CD4-positive, alpha-beta memory T cell (primary cell): ENCODE data around the gene ZRSR2. TPM values are rescaled to one million over a fixed set of nuclear protein-coding genes. Genes with fewer than 3 reads are reported as not detected.
"Not testable (repeated sequence)": the region's sequence is repeated elsewhere in the genome, so short reads cannot be mapped to it uniquely, and the experiment has no call there.

Source experiments
- CTCF ChIA-PET: fragments of 350-600 bp; sonication (Branson Sonifier 250); formaldehyde crosslinking; loops from one replicate; lab custom pipeline; 2021; ENCODE audit warnings: inconsistent platforms; ENCODE audit not compliant: partially characterized antibody; lab: Charles Lee
- POLR2A ChIA-PET: fragments of 350-600 bp; sonication (Branson Sonifier 250); formaldehyde crosslinking; loops from one replicate; lab custom pipeline; 2021; ENCODE audit not compliant: partially characterized antibody; lab: Charles Lee
- DNase-seq, 5 donors: peaks; one replicate each; pipeline versions ENCODE4 v3.0.0 to v3.0.0-alpha.2; 2020 to 2022; ENCODE audit warnings: mixed read lengths in 1 of 5
- H3K27ac ChIP-seq: one replicate; pipeline ENCODE4 v1.7.0; 2013; ENCODE audit warnings: low read depth, low read length
- H3K27me3 ChIP-seq: 2 replicates; pipeline ENCODE4 v1.7.0; 2013; ENCODE audit warnings: mild to moderate bottlenecking, low read length, moderate library complexity; ENCODE audit not compliant: insufficient read depth
- H3K36me3 ChIP-seq: 2 replicates; pipeline ENCODE4 v1.7.0; 2013; ENCODE audit warnings: mild to moderate bottlenecking, low read length, moderate library complexity; ENCODE audit not compliant: insufficient read depth
- H3K4me1 ChIP-seq: 2 replicates; pipeline ENCODE4 v1.7.0; 2013; ENCODE audit warnings: mild to moderate bottlenecking, low read length, moderate library complexity; ENCODE audit not compliant: insufficient read depth
- H3K4me3 ChIP-seq, 2 donors: one replicate each; pipeline ENCODE4 v1.7.0; 2013; ENCODE audit warnings: low read length in 2 of 2, mild to moderate bottlenecking in 1 of 2
- H3K9me3 ChIP-seq, 2 donors: one replicate each; pipeline ENCODE4 v1.7.0; 2013; ENCODE audit warnings: low read length in 2 of 2, control low read depth in 1 of 2; ENCODE audit not compliant: control insufficient read depth in 1 of 2
- H3K27ac Mint-ChIP-seq, 7 donors: one replicate each; pipeline ENCODE4 v1.8.0; 2020 to 2021; ENCODE audit warnings: mixed read lengths in 7 of 7, mild to moderate bottlenecking in 6 of 7, inconsistent platforms in 3 of 7, moderate library complexity in 3 of 7
- H3K27me3 Mint-ChIP-seq, 2 donors: one replicate each; pipeline ENCODE4 v1.8.0; 2020 to 2021; ENCODE audit warnings: mixed read lengths in 2 of 2
- H3K36me3 Mint-ChIP-seq, 2 donors: one replicate each; pipeline ENCODE4 v1.8.0; 2020 to 2021; ENCODE audit warnings: mixed read lengths in 2 of 2, inconsistent platforms in 1 of 2, mild to moderate bottlenecking in 1 of 2
- H3K4me1 Mint-ChIP-seq, 4 donors: one replicate each; pipeline ENCODE4 v1.8.0; 2020 to 2021; ENCODE audit warnings: mixed read lengths in 4 of 4, mild to moderate bottlenecking in 1 of 4
- H3K4me3 Mint-ChIP-seq, 8 donors: one replicate each; pipeline ENCODE4 v1.8.0; 2020 to 2021; ENCODE audit warnings: mixed read lengths in 8 of 8, mild to moderate bottlenecking in 7 of 8, moderate library complexity in 6 of 8, inconsistent platforms in 3 of 8
- H3K9me3 Mint-ChIP-seq, 8 donors: one replicate each; pipeline ENCODE4 v1.8.0; 2020 to 2021; ENCODE audit warnings: mixed read lengths in 8 of 8, mild to moderate bottlenecking in 5 of 8, inconsistent platforms in 3 of 8, moderate library complexity in 1 of 8
- intact Hi-C: fragments of 100-400 bp; cut with micrococcal nuclease; formaldehyde crosslinking; loops from one replicate; pipeline ENCODE4 v1.15.1; 2023
- polyA plus RNA-seq, 2 donors: library from polyadenylated mRNA; unstranded; fragments of 300-500 nt; fragmentation: Illumina TruSeq; gene quantifications; one replicate each; pipeline ENCODE4 v1.2.3, GENCODE V29; 2021
- total RNA-seq, 2 experiments: library from RNA; stranded (reverse); gene quantifications; one replicate each; pipeline ENCODE4 v1.2.3, GENCODE V29; 2021

ZRSR2 gene
- total and polyA plus RNA-seq, 4 experiments from 2014 or later = 19.5 to 42.2 (median 30.4) TPM

DNA sequence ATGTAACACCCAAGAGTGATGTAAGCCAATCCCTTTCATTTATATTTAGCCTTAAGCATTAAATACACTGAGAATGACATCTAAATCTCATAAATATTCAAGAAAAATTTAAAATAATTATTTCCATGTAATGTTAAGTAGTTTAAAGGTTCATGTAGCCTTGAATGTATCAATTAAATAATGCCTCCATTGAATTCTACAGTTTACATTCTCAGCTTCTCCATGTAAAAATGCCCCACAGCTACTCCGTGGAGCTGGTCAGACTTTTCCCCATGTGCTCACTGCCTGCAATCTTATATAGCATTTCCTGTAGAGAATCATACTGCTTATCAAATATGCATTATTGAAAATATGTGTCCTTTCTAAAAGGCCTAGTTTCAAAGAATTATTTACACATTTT lies 38.9 kb downstream of the ZRSR2 start:
- no peak overlapping the region for H3K4me3 Mint-ChIP-seq
- no peaks in the 10 kb centered on the region for H3K9me3 ChIP-seq
- peak overlapping the region in 1 of 7 donors; percentile 70 for H3K27ac Mint-ChIP-seq
- H3K36me3 ChIP-seq = no peaks in the 10 kb centered on the region
- DNase-seq = no peak
- intact Hi-C loops = no loop called here
- H3K27me3 ChIP-seq = no peaks in the 10 kb centered on the region
- ChIA-PET CTCF (no interaction called here), POLR2A (no interaction called here)
- no peaks in the 10 kb centered on the region for H3K4me1 ChIP-seq
- H3K9me3 Mint-ChIP-seq = no peaks in the 10 kb centered on the region
- peaks cover 18 to 30% of the 10 kb centered on the region in 2 donors for H3K36me3 Mint-ChIP-seq
- H3K27ac ChIP-seq = no peak overlapping the region
- peaks cover 0 to 12% (median 0%) of the 10 kb centered on the region in 4 donors for H3K4me1 Mint-ChIP-seq
- H3K27me3 Mint-ChIP-seq = no peaks in the 10 kb centered on the region
- H3K4me3 ChIP-seq = no peak overlapping the region

DNA sequence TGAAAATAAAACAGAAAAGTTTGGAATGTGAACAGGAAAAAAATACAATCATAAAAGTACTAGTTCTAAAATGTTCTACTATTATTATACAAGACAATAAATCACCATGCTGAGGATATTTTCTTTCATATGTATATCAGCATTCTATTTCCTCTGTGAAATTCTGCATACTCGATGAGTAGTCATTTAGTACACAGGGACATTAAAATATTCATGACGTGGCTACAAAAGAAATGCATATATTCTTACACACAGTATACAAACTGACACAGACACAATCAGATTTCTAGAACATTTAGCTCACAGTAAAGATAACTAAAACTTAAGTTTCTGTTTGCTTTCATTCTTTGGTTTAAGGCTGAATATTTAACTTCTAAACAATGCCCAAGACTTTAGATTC lies 41.1 kb downstream of the ZRSR2 start:
- H3K27ac Mint-ChIP-seq = peak overlapping the region in 1 of 7 donors; percentile 36
- H3K4me3 ChIP-seq, H3K36me3 ChIP-seq, DNase-seq, H3K27ac ChIP-seq, CTCF ChIA-PET, H3K9me3 Mint-ChIP-seq, H3K9me3 ChIP-seq, POLR2A ChIA-PET, H3K27me3 ChIP-seq, intact Hi-C loops, H3K4me3 Mint-ChIP-seq, H3K4me1 ChIP-seq, H3K27me3 Mint-ChIP-seq: not testable (repeated sequence)
- peaks cover 0 to 14% (median 2%) of the 10 kb centered on the region in 4 donors for H3K4me1 Mint-ChIP-seq
- peaks cover 20 to 28% of the 10 kb centered on the region in 2 donors for H3K36me3 Mint-ChIP-seq

DNA sequence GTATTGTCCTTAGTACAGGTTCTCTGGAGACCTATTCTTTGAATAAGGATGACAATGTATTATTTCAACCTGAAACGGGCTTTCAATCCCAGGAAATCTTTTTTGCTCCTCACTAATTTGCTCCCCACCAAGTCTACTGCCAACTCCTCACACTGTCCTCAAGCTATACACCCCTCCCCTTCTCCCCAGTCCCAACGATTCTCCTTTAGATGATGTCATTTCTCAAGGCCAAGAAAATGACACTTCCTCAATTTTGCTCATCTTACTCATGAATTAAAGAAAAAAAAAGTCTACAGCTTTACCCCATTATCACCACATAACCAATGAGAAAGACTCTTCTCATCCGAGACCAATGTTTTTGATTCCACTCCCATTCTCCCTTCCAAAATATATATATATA lies 43.8 kb downstream of the ZRSR2 start:
- no peak overlapping the region for H3K27ac ChIP-seq
- no peak overlapping the region for H3K4me3 ChIP-seq
- H3K27ac Mint-ChIP-seq = peak overlapping the region in 4 of 7 donors; percentile 18 to 60 (median 32)
- H3K9me3 Mint-ChIP-seq = no peaks in the 10 kb centered on the region
- H3K27me3 Mint-ChIP-seq = no peaks in the 10 kb centered on the region
- ChIA-PET POLR2A (no interaction called here), CTCF (no interaction called here)
- no peaks in the 10 kb centered on the region for H3K4me1 ChIP-seq
- H3K9me3 ChIP-seq = no peaks in the 10 kb centered on the region
- peaks cover 0 to 11% (median 2%) of the 10 kb centered on the region in 4 donors for H3K4me1 Mint-ChIP-seq
- DNase-seq = no peak
- intact Hi-C loops = no loop called here
- H3K4me3 Mint-ChIP-seq = no peak overlapping the region
- no peaks in the 10 kb centered on the region for H3K36me3 ChIP-seq
- H3K36me3 Mint-ChIP-seq = peaks cover 8 to 18% of the 10 kb centered on the region in 2 donors
- H3K27me3 ChIP-seq = no peaks in the 10 kb centered on the region

DNA sequence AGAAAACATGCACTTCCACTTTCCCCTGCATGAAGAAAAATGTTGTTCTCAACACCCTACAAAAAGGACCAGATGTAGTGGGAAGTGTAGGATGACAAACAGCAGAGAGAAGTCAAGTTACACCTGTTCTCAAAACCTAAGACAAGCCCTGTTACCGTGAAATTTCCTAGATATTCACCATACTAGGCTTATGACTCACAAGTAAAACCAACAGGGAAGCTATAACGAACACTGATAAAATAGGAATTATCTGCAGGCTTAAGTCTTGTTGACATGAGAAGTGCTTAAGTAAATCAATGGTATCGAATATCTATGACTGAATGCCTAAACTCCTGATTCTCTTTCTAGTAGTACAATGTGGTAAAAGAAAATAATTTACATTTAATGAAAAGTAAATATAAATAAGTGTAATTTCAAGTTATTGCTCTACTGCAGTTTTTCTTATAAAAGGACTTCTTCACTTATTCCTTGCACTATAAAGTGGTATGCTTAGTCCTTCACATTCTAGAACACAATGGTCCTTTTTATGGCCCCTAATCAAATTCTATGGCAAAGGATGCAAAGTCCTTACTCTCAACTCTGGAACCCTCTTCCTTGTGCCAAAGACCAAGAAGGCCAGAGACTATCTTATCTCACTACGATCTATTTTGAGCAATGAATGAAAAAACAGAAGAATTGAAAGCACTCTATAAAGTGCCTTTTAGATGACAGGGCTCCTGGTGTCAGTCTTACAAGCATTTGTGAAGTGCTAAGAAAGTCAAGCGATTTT lies 44.7 kb downstream of the ZRSR2 start:
- Mint-ChIP-seq H3K27me3 (no peaks in the 10 kb centered on the region), H3K4me1 (peaks cover 0 to 9% (median 2%) of the 10 kb centered on the region in 4 donors), H3K9me3 (no peaks in the 10 kb centered on the region), H3K4me3 (no peak overlapping the region), H3K27ac (peak overlapping the region in 2 of 7 donors; percentile 29 to 68), H3K36me3 (peaks cover 11 to 17% of the 10 kb centered on the region in 2 donors)
- ChIA-PET POLR2A (no interaction called here), CTCF (no interaction called here)
- Histone ChIP-seq H3K4me3 (no peak overlapping the region), H3K27ac (no peak overlapping the region), H3K36me3 (no peaks in the 10 kb centered on the region), H3K9me3 (no peaks in the 10 kb centered on the region), H3K4me1 (no peaks in the 10 kb centered on the region), H3K27me3 (no peaks in the 10 kb centered on the region)
- intact Hi-C loops = no loop called here
- no peak for DNase-seq

DNA sequence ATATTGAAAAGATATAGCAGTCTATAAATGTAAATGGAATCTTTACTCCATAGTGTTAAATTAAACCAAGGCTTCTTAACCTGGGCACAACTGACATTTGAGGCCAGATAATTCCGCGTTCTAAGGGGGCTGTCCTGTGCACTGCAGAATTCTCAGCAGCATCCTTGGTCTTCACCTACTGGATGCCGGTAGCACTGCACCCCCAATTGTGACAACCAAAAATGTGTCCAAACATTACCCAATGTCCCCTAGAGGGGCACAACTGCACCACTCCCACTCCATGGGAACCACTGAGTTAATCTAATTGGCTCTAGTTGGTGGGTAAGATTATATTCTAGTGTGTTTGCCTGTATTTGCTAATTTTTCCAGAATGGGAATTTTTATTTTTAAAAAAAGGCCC lies 47.7 kb downstream of the ZRSR2 start:
- intact Hi-C loops = no loop called here
- H3K9me3 ChIP-seq = no peaks in the 10 kb centered on the region
- no peaks in the 10 kb centered on the region for H3K9me3 Mint-ChIP-seq
- CTCF ChIA-PET = no interaction called here
- H3K4me3 ChIP-seq = no peak overlapping the region
- no peaks in the 10 kb centered on the region for H3K27me3 ChIP-seq
- H3K4me1 Mint-ChIP-seq = peaks cover 0 to 9% (median 3%) of the 10 kb centered on the region in 4 donors
- POLR2A ChIA-PET = no interaction called here
- H3K27ac ChIP-seq = no peak overlapping the region
- DNase-seq = peak in 2 of 5 donors; percentile 14 to 27
- H3K4me1 ChIP-seq = no peaks in the 10 kb centered on the region
- no peaks in the 10 kb centered on the region for H3K27me3 Mint-ChIP-seq
- H3K4me3 Mint-ChIP-seq = no peak overlapping the region
- H3K36me3 Mint-ChIP-seq = peaks cover 20 to 26% of the 10 kb centered on the region in 2 donors
- no peak overlapping the region for H3K27ac Mint-ChIP-seq
- H3K36me3 ChIP-seq = no peaks in the 10 kb centered on the region

DNA sequence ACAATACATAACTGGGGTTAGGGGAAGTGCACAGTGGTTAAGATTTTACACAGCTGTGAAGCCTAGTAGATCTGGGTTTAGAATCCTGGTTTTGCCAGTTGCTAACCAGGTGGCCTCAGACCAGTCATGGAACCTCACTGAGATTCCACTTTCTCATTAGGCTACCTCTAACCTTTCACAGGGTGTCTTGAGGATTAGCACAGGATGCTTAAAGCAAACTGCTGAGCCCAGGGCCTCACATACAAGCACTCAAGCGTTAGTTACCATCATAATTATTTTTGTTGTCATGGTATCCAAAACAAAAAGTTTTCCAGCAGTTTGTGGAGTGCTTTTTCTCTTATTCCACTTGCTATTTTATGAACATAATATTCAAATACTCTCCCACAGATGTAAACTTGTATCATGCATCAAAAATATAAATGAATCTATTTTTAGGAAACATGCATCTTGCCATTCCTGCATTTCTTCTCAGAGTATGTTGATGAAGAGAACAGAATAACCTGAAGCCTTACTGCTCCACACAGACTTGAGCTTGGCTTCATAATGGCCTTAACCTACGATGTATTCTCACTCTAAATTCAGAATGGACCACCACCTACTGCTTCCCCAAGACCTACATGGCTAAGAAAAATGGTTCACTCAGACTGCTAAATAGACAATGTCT lies 51.7 kb downstream of the ZRSR2 start:
- Histone ChIP-seq H3K27me3 (no peaks in the 10 kb centered on the region), H3K4me3 (no peak overlapping the region), H3K27ac (no peak overlapping the region), H3K9me3 (no peaks in the 10 kb centered on the region), H3K4me1 (peaks cover 4% of the 10 kb centered on the region), H3K36me3 (no peaks in the 10 kb centered on the region)
- intact Hi-C loops = no loop called here
- Mint-ChIP-seq H3K36me3 (peaks cover 29 to 41% of the 10 kb centered on the region in 2 donors), H3K9me3 (no peaks in the 10 kb centered on the region), H3K4me1 (peaks cover 0 to 2% (median under 1%) of the 10 kb centered on the region in 4 donors), H3K27ac (peak overlapping the region in 1 of 7 donors; percentile 29), H3K27me3 (no peaks in the 10 kb centered on the region), H3K4me3 (no peak overlapping the region)
- DNase-seq = no peak
- ChIA-PET POLR2A (no interaction called here), CTCF (no interaction called here)

DNA sequence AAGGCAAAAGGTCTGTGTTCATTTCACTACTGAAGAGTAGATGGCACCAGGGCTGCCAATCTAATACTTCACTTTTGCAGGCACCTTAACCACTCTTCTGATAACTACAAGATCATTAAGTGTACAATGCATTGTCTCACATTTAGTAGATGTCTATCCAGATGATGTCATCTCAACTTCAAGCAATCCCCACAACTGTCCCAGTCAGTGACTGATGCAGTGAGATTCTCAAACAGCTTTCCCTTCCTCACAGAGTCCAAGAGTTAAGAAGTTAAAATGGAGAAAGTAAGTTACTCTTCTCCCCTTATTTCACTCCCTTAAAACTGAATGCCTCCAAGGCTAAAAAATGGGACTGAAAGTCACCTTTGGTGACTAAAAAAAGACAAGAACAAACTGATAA lies 53.7 kb downstream of the ZRSR2 start:
- peaks cover 4 to 7% (median 5%) of the 10 kb centered on the region in 4 donors for H3K4me1 Mint-ChIP-seq
- no peak overlapping the region for H3K27ac ChIP-seq
- H3K9me3 ChIP-seq = no peaks in the 10 kb centered on the region
- H3K4me3 ChIP-seq = no peak overlapping the region
- DNase-seq = no peak
- H3K27me3 ChIP-seq = no peaks in the 10 kb centered on the region
- ChIA-PET POLR2A (no interaction called here), CTCF (no interaction called here)
- H3K4me1 ChIP-seq = peaks cover 4% of the 10 kb centered on the region
- intact Hi-C loops = no loop called here
- no peaks in the 10 kb centered on the region for H3K9me3 Mint-ChIP-seq
- H3K27ac Mint-ChIP-seq = peak overlapping the region in 2 of 7 donors; percentile 18 to 46
- H3K36me3 Mint-ChIP-seq = peaks cover 31 to 41% of the 10 kb centered on the region in 2 donors
- H3K36me3 ChIP-seq = no peaks in the 10 kb centered on the region
- no peak overlapping the region for H3K4me3 Mint-ChIP-seq
- no peaks in the 10 kb centered on the region for H3K27me3 Mint-ChIP-seq
